Measurements from ENCODE around the gene FBXO36.

The FBXO36 gene

GRCh38 chr2:229974266-229974665 is 52.0 kb downstream of the FBXO36 start:
- no peak for DNase-seq

- peak; percentile 22 for DNase-seq
Observed at GRCh38 chr2:229980431-229981184, 58.3 kb downstream of the FBXO36 start.

GRCh38 chr2:229993236-229993635 is 70.9 kb downstream of the FBXO36 start:
- DNase-seq: no peak

- no peak for DNase-seq
Observed at GRCh38 chr2:229996320-229996719, 74.0 kb downstream of the FBXO36 start.

- no peak for DNase-seq
Observed at GRCh38 chr2:229997565-229997964, 75.3 kb downstream of the FBXO36 start.

- no peak for DNase-seq
Observed at GRCh38 chr2:230000118-230000841, 78.0 kb downstream of the FBXO36 start.

- DNase-seq: no peak
Observed at GRCh38 chr2:230007931-230008707, 85.8 kb downstream of the FBXO36 start.

GRCh38 chr2:230008708-230009066 is 86.4 kb downstream of the FBXO36 start:
- DNase-seq: no peak

- no peak for DNase-seq
Observed at GRCh38 chr2:230010501-230010900, 88.2 kb downstream of the FBXO36 start.

GRCh38 chr2:230011617-230012016 is 89.3 kb downstream of the FBXO36 start:
- no peak for DNase-seq

GRCh38 chr2:230012267-230012884 is 90.1 kb downstream of the FBXO36 start:
- no peak for DNase-seq

- DNase-seq: no peak
Observed at GRCh38 chr2:230016844-230017243, 94.5 kb downstream of the FBXO36 start.

GRCh38 chr2:230018153-230018552 is 95.8 kb downstream of the FBXO36 start:
- no peak for DNase-seq

GRCh38 chr2:230019742-230020141 is 97.4 kb downstream of the FBXO36 start:
- DNase-seq: no peak

- no peak for DNase-seq
Observed at GRCh38 chr2:230023313-230023712, 101.0 kb downstream of the FBXO36 start.

GRCh38 chr2:230042195-230042594 is 119.9 kb downstream of the FBXO36 start:
- no peak for DNase-seq

GRCh38 chr2:230043025-230043424 is 120.7 kb downstream of the FBXO36 start:
- no peak for DNase-seq

GRCh38 chr2:230043461-230043860 is 121.2 kb downstream of the FBXO36 start:
- no peak for DNase-seq

GRCh38 chr2:230046491-230046890 is 124.2 kb downstream of the FBXO36 start:
- DNase-seq: no peak

GRCh38 chr2:230048010-230048671 is 125.8 kb downstream of the FBXO36 start:
- no peak for DNase-seq

- no peak for DNase-seq
Observed at GRCh38 chr2:230050136-230050535, 127.8 kb downstream of the FBXO36 start.

GRCh38 chr2:230052299-230052698 is 130.0 kb downstream of the FBXO36 start:
- DNase-seq: no peak

Measured in 8988T (cell line).